HEK293 (cell line): Measurements from ENCODE around the gene SERINC2.

Source experiments
- HOXA7 ChIP-seq: sonication (generic); formaldehyde crosslinking; IDR thresholded peaks from 2 replicates; pipeline ENCODE4 v1.8.1; 2022; ENCODE audit warnings: missing genetic modification reagents, borderline replicate concordance
- HOXD13 ChIP-seq: sonication (generic); formaldehyde crosslinking; IDR thresholded peaks from 2 replicates; pipeline ENCODE4 v1.8.0; 2022; ENCODE audit warnings: missing genetic modification reagents, borderline replicate concordance
- KLF8 ChIP-seq: fragments of 450-650 bp; formaldehyde crosslinking; IDR thresholded peaks from 2 replicates; pipeline ENCODE4 v1.5.1; 2016; ENCODE audit warnings: missing biosample characterization, missing genetic modification characterization
- KLF9 ChIP-seq: fragments of 450-650 bp; formaldehyde crosslinking; IDR thresholded peaks from 2 replicates; pipeline ENCODE4 v1.5.1; 2016; ENCODE audit warnings: missing biosample characterization, missing genetic modification characterization, low read depth
- MEIS1 ChIP-seq: sonication (generic); formaldehyde crosslinking; IDR thresholded peaks from 2 replicates; pipeline ENCODE4 v1.8.1; 2022; ENCODE audit warnings: missing genetic modification reagents, mild to moderate bottlenecking, borderline replicate concordance
- SCRT1 ChIP-seq: fragments of 450-650 bp; formaldehyde crosslinking; IDR thresholded peaks from 2 replicates; pipeline ENCODE4 v1.5.1; 2016; ENCODE audit warnings: missing biosample characterization, missing genetic modification characterization, borderline replicate concordance
- SETDB1 ChIP-seq: IDR thresholded peaks from one replicate; pipeline ENCODE4 v1.6.1; 2017; ENCODE audit warnings: mild to moderate bottlenecking, low read length, moderate library complexity, mixed read lengths; ENCODE audit not compliant: insufficient read length
- YY2 ChIP-seq: fragments of 450-650 bp; formaldehyde crosslinking; IDR thresholded peaks from 2 replicates; pipeline ENCODE4 v1.5.1; 2016; ENCODE audit warnings: missing biosample characterization, missing genetic modification characterization
- ZFHX2 ChIP-seq: fragments of 450-650 bp; formaldehyde crosslinking; conservative IDR thresholded peaks from 2 replicates; pipeline ENCODE4 v1.5.1; 2016; ENCODE audit warnings: missing biosample characterization, missing genetic modification characterization
- ZFP69B ChIP-seq: fragments of 450-650 bp; formaldehyde crosslinking; IDR thresholded peaks from 2 replicates; pipeline ENCODE4 v1.5.1; 2016; ENCODE audit warnings: missing biosample characterization, missing genetic modification characterization
- ZNF121 ChIP-seq: fragments of 450-650 bp; formaldehyde crosslinking; IDR thresholded peaks from 2 replicates; pipeline ENCODE4 v1.5.1; 2016; ENCODE audit warnings: missing biosample characterization, missing genetic modification characterization
- ZNF146 ChIP-seq: fragments of 450-650 bp; formaldehyde crosslinking; IDR thresholded peaks from 2 replicates; pipeline ENCODE4 v1.5.1; 2016; ENCODE audit warnings: missing biosample characterization, missing genetic modification characterization
- ZNF221 ChIP-seq: fragments of 450-650 bp; formaldehyde crosslinking; IDR thresholded peaks from 2 replicates; pipeline ENCODE4 v1.5.1; 2017; ENCODE audit warnings: missing biosample characterization, missing genetic modification characterization, borderline replicate concordance
- ZNF223 ChIP-seq: fragments of 450-650 bp; formaldehyde crosslinking; IDR thresholded peaks from 2 replicates; pipeline ENCODE4 v1.5.1; 2016; ENCODE audit warnings: missing biosample characterization, missing genetic modification characterization
- ZNF248 ChIP-seq: fragments of 450-650 bp; formaldehyde crosslinking; IDR thresholded peaks from 2 replicates; pipeline ENCODE4 v1.5.1; 2017; ENCODE audit warnings: missing biosample characterization, missing genetic modification characterization
- ZNF292 ChIP-seq: fragments of 450-650 bp; formaldehyde crosslinking; IDR thresholded peaks from 2 replicates; pipeline ENCODE4 v1.5.1; 2016; ENCODE audit warnings: low read depth, missing biosample characterization, missing genetic modification characterization, borderline replicate concordance
- ZNF302 ChIP-seq: fragments of 450-650 bp; formaldehyde crosslinking; IDR thresholded peaks from 2 replicates; pipeline ENCODE4 v1.5.1; 2016; ENCODE audit warnings: missing biosample characterization, missing genetic modification characterization, low read depth
- ZNF426 ChIP-seq: fragments of 450-650 bp; formaldehyde crosslinking; IDR thresholded peaks from 2 replicates; pipeline ENCODE4 v1.5.1; 2017; ENCODE audit warnings: missing biosample characterization, missing genetic modification characterization, mild to moderate bottlenecking, inconsistent platforms, moderate library complexity
- ZNF433 ChIP-seq: fragments of 450-650 bp; formaldehyde crosslinking; IDR thresholded peaks from 2 replicates; pipeline ENCODE4 v1.5.1; 2016; ENCODE audit warnings: missing biosample characterization, missing genetic modification characterization, low read depth
- ZNF473 ChIP-seq: fragments of 450-650 bp; formaldehyde crosslinking; IDR thresholded peaks from 2 replicates; pipeline ENCODE4 v1.5.1; 2017; ENCODE audit warnings: missing biosample characterization, missing genetic modification characterization
- ZNF548 ChIP-seq: fragments of 450-650 bp; formaldehyde crosslinking; IDR thresholded peaks from 2 replicates; pipeline ENCODE4 v1.5.1; 2016; ENCODE audit warnings: missing biosample characterization, missing genetic modification characterization
- ZNF561 ChIP-seq: fragments of 450-650 bp; IDR thresholded peaks from 2 replicates; pipeline ENCODE4 v1.5.1; 2018; ENCODE audit warnings: missing biosample characterization, missing genetic modification characterization, borderline replicate concordance
- ZNF658 ChIP-seq: fragments of 450-650 bp; formaldehyde crosslinking; IDR thresholded peaks from 2 replicates; pipeline ENCODE4; 2016; ENCODE audit warnings: missing biosample characterization, missing genetic modification characterization
- ZNF792 ChIP-seq: fragments of 450-650 bp; formaldehyde crosslinking; IDR thresholded peaks from 2 replicates; pipeline ENCODE4 v1.5.1; 2016; ENCODE audit warnings: missing biosample characterization, missing genetic modification characterization
- ZNF837 ChIP-seq: fragments of 450-650 bp; formaldehyde crosslinking; IDR thresholded peaks from 2 replicates; pipeline ENCODE4 v1.5.1; 2016; ENCODE audit warnings: missing biosample characterization, missing genetic modification characterization
- ZNF843 ChIP-seq: fragments of 450-650 bp; formaldehyde crosslinking; IDR thresholded peaks from 2 replicates; pipeline ENCODE4 v1.5.1; 2016; ENCODE audit warnings: missing biosample characterization, missing genetic modification characterization
- TF ChIP-seq, protein P1 (sequence below): fragments of 450-650 bp; formaldehyde crosslinking; IDR thresholded peaks from 2 replicates; pipeline ENCODE4 v1.5.1; 2017; ENCODE audit warnings: missing biosample characterization, missing genetic modification characterization
- TF ChIP-seq, protein P2 (sequence below): fragments of 450-650 bp; formaldehyde crosslinking; IDR thresholded peaks from 2 replicates; pipeline ENCODE4 v1.5.1; 2016; ENCODE audit warnings: missing biosample characterization, missing genetic modification characterization
- TF ChIP-seq, protein P3 (sequence below): fragments of 450-650 bp; formaldehyde crosslinking; optimal IDR thresholded peaks from 2 replicates; pipeline ENCODE3; 2016; ENCODE audit warnings: missing biosample characterization, mild to moderate bottlenecking, missing genetic modification characterization
- TF ChIP-seq, protein P4 (sequence below): fragments of 450-650 bp; formaldehyde crosslinking; IDR thresholded peaks from 2 replicates; pipeline ENCODE4 v1.5.1; 2016; ENCODE audit warnings: missing biosample characterization, missing genetic modification characterization
- TF ChIP-seq, protein P5 (sequence below): fragments of 450-650 bp; formaldehyde crosslinking; conservative IDR thresholded peaks from 2 replicates; pipeline ENCODE4 v1.5.1; 2016; ENCODE audit warnings: low read depth, missing biosample characterization, missing genetic modification characterization

SERINC2 gene

DNA sequence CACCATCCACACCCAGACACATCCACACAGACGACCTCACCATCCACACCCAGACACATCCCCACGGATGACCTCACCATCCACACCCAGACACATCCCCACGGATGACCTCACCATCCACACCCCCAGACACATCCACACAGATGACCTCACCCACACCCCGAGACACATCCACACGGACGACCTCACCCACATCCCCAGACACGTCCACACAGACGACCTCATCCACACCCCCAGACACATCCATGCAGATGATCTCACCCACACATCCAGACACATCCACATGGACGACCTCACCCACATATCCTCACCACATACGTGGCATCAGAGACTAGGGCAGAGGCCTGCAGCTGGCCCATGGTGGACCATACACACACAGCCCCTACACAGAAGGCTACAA lies 25.4 kb upstream of the SERINC2 start (continued):
- TF ChIP-seq ZFP69B = peak; percentile 78; the same call in 1 of the 2 replicates
- TF ChIP-seq ZNF426 (tag by site-specific recombination) = no peak
- no peak for TF ChIP-seq YY2 (tag by site-specific recombination)
- TF ChIP-seq ZNF223 (tag by site-specific recombination) = no peak
- TF ChIP-seq ZNF146 (tag by site-specific recombination) = no peak; the same call in 1 of the 2 replicates
- no peak for TF ChIP-seq ZNF121 (tag by site-specific recombination)
- no peak for TF ChIP-seq ZNF561
- TF ChIP-seq KLF8 = 0 out of 2 replicates have a peak, but pooled peaks have one; percentile 14
- no peak for TF ChIP-seq ZNF292 (tag by site-specific recombination)
- no peak for TF ChIP-seq ZNF548 (tag by site-specific recombination)
- TF ChIP-seq ZNF248 (tag by site-specific recombination) = no peak
- TF ChIP-seq HOXA7 (CRISPR knock-in tag) = no peak
- TF ChIP-seq ZNF837 (tag by site-specific recombination) = no peak
- no peak for TF ChIP-seq SETDB1
- TF ChIP-seq, protein P1, sequence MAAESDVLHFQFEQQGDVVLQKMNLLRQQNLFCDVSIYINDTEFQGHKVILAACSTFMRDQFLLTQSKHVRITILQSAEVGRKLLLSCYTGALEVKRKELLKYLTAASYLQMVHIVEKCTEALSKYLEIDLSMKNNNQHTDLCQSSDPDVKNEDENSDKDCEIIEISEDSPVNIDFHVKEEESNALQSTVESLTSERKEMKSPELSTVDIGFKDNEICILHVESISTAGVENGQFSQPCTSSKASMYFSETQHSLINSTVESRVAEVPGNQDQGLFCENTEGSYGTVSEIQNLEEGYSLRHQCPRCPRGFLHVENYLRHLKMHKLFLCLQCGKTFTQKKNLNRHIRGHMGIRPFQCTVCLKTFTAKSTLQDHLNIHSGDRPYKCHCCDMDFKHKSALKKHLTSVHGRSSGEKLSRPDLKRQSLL = no peak
- no peak for TF ChIP-seq ZNF843
- TF ChIP-seq, protein P2, sequence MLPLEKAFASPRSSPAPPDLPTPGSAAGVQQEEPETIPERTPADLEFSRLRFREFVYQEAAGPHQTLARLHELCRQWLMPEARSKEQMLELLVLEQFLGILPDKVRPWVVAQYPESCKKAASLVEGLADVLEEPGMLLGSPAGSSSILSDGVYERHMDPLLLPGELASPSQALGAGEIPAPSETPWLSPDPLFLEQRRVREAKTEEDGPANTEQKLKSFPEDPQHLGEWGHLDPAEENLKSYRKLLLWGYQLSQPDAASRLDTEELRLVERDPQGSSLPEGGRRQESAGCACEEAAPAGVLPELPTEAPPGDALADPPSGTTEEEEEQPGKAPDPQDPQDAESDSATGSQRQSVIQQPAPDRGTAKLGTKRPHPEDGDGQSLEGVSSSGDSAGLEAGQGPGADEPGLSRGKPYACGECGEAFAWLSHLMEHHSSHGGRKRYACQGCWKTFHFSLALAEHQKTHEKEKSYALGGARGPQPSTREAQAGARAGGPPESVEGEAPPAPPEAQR (tag by site-specific recombination) = no peak
- no peak for TF ChIP-seq ZNF473
- TF ChIP-seq, protein P3, sequence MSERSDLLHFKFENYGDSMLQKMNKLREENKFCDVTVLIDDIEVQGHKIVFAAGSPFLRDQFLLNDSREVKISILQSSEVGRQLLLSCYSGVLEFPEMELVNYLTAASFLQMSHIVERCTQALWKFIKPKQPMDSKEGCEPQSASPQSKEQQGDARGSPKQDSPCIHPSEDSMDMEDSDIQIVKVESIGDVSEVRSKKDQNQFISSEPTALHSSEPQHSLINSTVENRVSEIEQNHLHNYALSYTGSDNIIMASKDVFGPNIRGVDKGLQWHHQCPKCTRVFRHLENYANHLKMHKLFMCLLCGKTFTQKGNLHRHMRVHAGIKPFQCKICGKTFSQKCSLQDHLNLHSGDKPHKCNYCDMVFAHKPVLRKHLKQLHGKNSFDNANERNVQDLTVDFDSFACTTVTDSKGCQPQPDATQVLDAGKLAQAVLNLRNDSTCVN (tag by site-specific recombination) = no peak
- no peak for TF ChIP-seq ZNF792 (tag by site-specific recombination)
- no peak for TF ChIP-seq ZNF302 (tag by site-specific recombination)
- TF ChIP-seq ZNF221 (tag by site-specific recombination) = no peak
- no peak for TF ChIP-seq SCRT1 (tag by site-specific recombination)
- TF ChIP-seq ZNF658 = no peak
- peak; percentile 54; the same call in 1 of the 2 replicates for TF ChIP-seq KLF9 (tag by site-specific recombination)
- TF ChIP-seq ZNF433 (tag by site-specific recombination) = no peak
- TF ChIP-seq, protein P4, sequence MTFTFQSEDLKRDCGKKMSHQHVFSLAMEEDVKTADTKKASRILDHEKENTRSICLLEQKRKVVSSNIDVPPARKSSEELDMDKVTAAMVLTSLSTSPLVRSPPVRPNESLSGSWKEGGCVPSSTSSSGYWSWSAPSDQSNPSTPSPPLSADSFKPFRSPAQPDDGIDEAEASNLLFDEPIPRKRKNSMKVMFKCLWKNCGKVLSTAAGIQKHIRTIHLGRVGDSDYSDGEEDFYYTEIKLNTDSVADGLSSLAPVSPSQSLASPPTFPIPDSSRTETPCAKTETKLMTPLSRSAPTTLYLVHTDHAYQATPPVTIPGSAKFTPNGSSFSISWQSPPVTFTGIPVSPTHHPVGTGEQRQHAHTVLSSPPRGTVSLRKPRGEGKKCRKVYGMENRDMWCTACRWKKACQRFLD (tag by site-specific recombination) = no peak
- TF ChIP-seq MEIS1 (CRISPR knock-in tag) = no peak
- TF ChIP-seq ZFHX2 (tag by site-specific recombination) = peak; percentile 99
- TF ChIP-seq, protein P5, sequence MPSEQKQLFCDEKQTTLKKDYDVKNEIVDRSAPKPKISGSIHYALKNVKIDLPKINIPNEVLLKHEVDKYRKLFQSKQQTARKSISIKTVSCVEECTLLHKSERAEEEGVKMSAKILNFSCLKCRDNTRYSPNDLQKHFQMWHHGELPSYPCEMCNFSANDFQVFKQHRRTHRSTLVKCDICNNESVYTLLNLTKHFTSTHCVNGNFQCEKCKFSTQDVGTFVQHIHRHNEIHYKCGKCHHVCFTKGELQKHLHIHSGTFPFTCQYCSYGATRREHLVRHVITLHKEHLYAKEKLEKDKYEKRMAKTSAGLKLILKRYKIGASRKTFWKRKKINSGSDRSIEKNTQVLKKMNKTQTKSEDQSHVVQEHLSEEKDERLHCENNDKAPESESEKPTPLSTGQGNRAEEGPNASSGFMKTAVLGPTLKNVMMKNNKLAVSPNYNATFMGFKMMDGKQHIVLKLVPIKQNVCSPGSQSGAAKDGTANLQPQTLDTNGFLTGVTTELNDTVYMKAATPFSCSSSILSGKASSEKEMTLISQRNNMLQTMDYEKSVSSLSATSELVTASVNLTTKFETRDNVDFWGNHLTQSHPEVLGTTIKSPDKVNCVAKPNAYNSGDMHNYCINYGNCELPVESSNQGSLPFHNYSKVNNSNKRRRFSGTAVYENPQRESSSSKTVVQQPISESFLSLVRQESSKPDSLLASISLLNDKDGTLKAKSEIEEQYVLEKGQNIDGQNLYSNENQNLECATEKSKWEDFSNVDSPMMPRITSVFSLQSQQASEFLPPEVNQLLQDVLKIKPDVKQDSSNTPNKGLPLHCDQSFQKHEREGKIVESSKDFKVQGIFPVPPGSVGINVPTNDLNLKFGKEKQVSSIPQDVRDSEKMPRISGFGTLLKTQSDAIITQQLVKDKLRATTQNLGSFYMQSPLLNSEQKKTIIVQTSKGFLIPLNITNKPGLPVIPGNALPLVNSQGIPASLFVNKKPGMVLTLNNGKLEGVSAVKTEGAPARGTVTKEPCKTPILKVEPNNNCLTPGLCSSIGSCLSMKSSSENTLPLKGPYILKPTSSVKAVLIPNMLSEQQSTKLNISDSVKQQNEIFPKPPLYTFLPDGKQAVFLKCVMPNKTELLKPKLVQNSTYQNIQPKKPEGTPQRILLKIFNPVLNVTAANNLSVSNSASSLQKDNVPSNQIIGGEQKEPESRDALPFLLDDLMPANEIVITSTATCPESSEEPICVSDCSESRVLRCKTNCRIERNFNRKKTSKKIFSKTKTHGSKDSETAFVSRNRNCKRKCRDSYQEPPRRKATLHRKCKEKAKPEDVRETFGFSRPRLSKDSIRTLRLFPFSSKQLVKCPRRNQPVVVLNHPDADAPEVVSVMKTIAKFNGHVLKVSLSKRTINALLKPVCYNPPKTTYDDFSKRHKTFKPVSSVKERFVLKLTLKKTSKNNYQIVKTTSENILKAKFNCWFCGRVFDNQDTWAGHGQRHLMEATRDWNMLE = no peak
- no peak for TF ChIP-seq HOXD13
